Measurements from ENCODE around the gene ICAM3.
"Not testable (repeated sequence)": the region's sequence is repeated elsewhere in the genome, so short reads cannot be mapped to it uniquely, and the experiment has no call there.

ICAM3 gene

GRCh38 chr19:10378124-10378523 is 38.7 kb upstream of the ICAM3 start:
- no peak for TF ChIP-seq CTCF (IDR thresholded peaks at IDR 0.05; ENCODE audit: low read depth, low read length, missing control alignments)
- no peak for DNase-seq
- H3K4me3 ChIP-seq (ENCODE audit: low read depth, low read length), result no peak overlapping the region
- H3K27ac ChIP-seq, result no peak overlapping the region
- H3K27me3 ChIP-seq (replicated peaks), result no peaks in the 10 kb centered on the region
- peaks cover 18% of the 10 kb centered on the region for H3K36me3 ChIP-seq (replicated peaks)
- in situ Hi-C loops (cut with HindIII; ENCODE audit: low pct_ligation_motif_present, low sequenced_read_pairs), result no loop called here

- H3K27ac ChIP-seq; H3K27me3 ChIP-seq (replicated peaks); in situ Hi-C loops (cut with HindIII; ENCODE audit: low pct_ligation_motif_present, low sequenced_read_pairs); DNase-seq; H3K4me3 ChIP-seq (ENCODE audit: low read depth, low read length): not testable (repeated sequence)
- H3K36me3 ChIP-seq (replicated peaks), result peaks cover 20% of the 10 kb centered on the region
Measured at GRCh38 chr19:10377140-10377640, 37.8 kb upstream of the ICAM3 start.

DNA sequence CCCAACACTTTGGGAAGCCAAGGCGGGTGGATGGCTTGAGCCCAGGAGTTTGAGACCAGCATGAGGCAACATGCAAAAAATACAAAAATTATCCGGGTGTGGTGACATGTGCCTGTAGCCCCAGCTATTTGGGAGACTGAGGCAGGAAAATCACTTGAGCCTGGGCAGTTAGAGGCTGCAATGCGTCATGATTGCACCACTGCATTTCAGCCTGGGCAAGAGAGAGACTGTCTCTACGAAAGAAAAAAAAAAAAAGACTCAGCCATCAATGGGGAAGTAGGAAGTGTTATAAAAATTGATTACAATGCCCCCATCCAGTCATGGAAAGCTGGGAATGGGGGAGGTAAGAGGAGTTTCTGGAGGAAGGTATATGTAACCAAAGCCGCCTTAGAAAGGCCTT is 35.5 kb upstream of the ICAM3 start:
- DNase-seq, result no peak
- H3K36me3 ChIP-seq (replicated peaks), result peaks cover 25% of the 10 kb centered on the region
- in situ Hi-C loops (cut with HindIII; ENCODE audit: low pct_ligation_motif_present, low sequenced_read_pairs), result no loop called here

DNA sequence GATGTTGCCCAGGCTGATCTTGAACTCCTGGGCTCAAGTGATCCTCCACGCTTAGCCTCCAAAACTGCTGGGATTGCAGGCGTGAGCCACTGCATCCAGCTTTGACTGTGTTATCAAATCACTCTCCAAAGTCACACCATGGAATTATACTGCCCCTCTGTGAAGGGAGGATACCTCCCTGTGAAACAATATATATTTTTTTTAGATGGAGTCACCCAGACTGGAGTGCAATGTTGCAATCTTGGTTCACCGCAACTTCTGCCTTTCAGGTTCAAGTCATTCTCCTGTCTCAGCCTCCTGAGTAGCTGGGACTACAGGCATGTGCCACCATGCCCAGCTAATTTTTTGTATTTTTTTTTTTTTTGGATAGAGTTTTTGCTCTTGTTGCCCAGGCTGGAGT is 33.3 kb upstream of the ICAM3 start:
- no peak overlapping the region for H3K27ac ChIP-seq
- no peak for TF ChIP-seq CTCF (IDR thresholded peaks at IDR 0.05; ENCODE audit: low read depth, low read length, missing control alignments)
- no peak overlapping the region for H3K4me3 ChIP-seq (ENCODE audit: low read depth, low read length)
- in situ Hi-C loops (cut with HindIII; ENCODE audit: low pct_ligation_motif_present, low sequenced_read_pairs), result no loop called here
- H3K36me3 ChIP-seq (replicated peaks), result peaks cover 39% of the 10 kb centered on the region
- DNase-seq, result no peak
- no peaks in the 10 kb centered on the region for H3K27me3 ChIP-seq (replicated peaks)

More for the DNA sequence above, 35.5 kb upstream of the ICAM3 start:
- no peak for TF ChIP-seq CTCF (IDR thresholded peaks at IDR 0.05; ENCODE audit: low read depth, low read length, missing control alignments)
- Histone ChIP-seq H3K27ac (no peak overlapping the region), H3K4me3 (ENCODE audit: low read depth, low read length) (no peak overlapping the region), H3K27me3 (replicated peaks) (no peaks in the 10 kb centered on the region)

DNA sequence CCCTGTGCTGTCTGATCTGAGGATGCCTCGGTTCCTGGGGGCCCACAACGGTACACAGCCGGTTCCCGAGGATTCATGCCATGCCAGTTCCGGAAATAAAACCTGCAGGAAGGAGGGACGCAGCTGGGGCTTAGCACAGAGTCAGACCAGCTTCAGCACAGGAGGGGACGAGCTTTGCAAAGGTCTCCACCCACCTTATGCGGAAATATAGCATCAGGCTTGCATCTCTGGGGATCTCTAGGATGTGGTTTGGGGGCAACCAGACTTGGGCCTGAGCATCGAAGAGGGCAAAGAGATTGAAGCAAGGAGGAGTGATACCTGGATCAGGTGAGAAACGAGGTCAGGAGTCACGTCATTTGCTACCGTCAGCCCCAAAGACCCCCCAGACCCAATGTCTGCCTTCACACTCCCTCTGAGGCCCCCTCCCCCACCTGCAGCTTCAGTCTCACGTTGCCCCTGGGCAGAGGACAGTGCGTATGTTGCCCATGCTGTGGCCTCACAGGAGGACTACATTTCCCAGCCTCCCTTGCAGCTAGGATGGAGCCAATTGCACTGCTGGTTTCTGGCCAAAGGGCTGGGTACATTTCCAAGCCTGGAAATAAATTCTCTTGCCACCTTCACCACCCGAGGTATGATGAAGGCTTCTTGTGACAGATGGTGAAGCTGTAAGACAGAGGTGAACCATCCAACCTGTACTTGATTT is 28.8 kb upstream of the ICAM3 start:
- Histone ChIP-seq H3K27me3 (replicated peaks) (no peaks in the 10 kb centered on the region), H3K27ac (no peak overlapping the region), H3K4me3 (ENCODE audit: low read depth, low read length) (no peak overlapping the region), H3K36me3 (replicated peaks) (peaks cover 56% of the 10 kb centered on the region)
- in situ Hi-C loops (cut with HindIII; ENCODE audit: low pct_ligation_motif_present, low sequenced_read_pairs), result no loop called here
- no peak for DNase-seq
- no peak for TF ChIP-seq CTCF (IDR thresholded peaks at IDR 0.05; ENCODE audit: low read depth, low read length, missing control alignments)

- H3K27me3 ChIP-seq (replicated peaks); H3K27ac ChIP-seq; in situ Hi-C loops (cut with HindIII; ENCODE audit: low pct_ligation_motif_present, low sequenced_read_pairs); DNase-seq; H3K4me3 ChIP-seq (ENCODE audit: low read depth, low read length): not testable (repeated sequence)
- peaks cover 57% of the 10 kb centered on the region for H3K36me3 ChIP-seq (replicated peaks)
Measured at GRCh38 chr19:10366950-10367512, 27.6 kb upstream of the ICAM3 start.

All from brain microvascular endothelial cell (primary cell).